ENCODE measurements around the gene SLC36A1. TPM values are rescaled to one million over a fixed set of nuclear protein-coding genes. Genes with fewer than 3 reads are reported as not detected.
A peak's percentile ranks its signal among the peaks of the same experiment; 100 is the strongest.

SLC36A1 gene
- total and polyA plus RNA-seq, 2 experiments from 2014 or later: 10.9 to 19.5 TPM

GRCh38 chr5:151517122-151517920 lies 69.9 kb downstream of the SLC36A1 start:
- H3K4me1 ChIP-seq (ENCODE audit: insufficient read depth): no peaks in the 10 kb centered on the region
- WGBS (ENCODE audit: low lambda C conversion rate, missing lambda C conversion rate): 95% methylated on average over 8 of the region's 8 CpGs

GRCh38 chr5:151520294-151520693 lies 72.9 kb downstream of the SLC36A1 start:
- H4K20me1 ChIP-seq (ENCODE audit: insufficient read depth, poor library complexity, severe bottlenecking): no peaks in the 10 kb centered on the region
- no peaks in the 10 kb centered on the region for H3K4me1 ChIP-seq (ENCODE audit: insufficient read depth)
- no peak overlapping the region for H3K27ac ChIP-seq
- WGBS (ENCODE audit: low lambda C conversion rate, missing lambda C conversion rate): 67% methylated on average over 7 of the region's 7 CpGs
- TF ChIP-seq EZH2phosphoT487 (IDR thresholded peaks at IDR 0.05; ENCODE audit: low read depth, severe bottlenecking, unreplicated experiment): no peak
- no peak for TF ChIP-seq EZH2 (IDR thresholded peaks at IDR 0.05; ENCODE audit: borderline replicate concordance)
- peak; percentile 14 for TF ChIP-seq CTCF (IDR thresholded peaks at IDR 0.05; ENCODE audit: poor library complexity)
- H3K4me2 ChIP-seq: no peak overlapping the region
- H3K9me2 ChIP-seq (replicated peaks; ENCODE audit: insufficient read depth): no peaks in the 10 kb centered on the region
- no peak overlapping the region for H3K4me3 ChIP-seq
- H3K27me3 ChIP-seq: no peaks in the 10 kb centered on the region
- no peaks in the 10 kb centered on the region for H3K36me3 ChIP-seq (replicated peaks; ENCODE audit: insufficient read depth, low read depth)
- no peaks in the 10 kb centered on the region for H3K9me3 ChIP-seq (ENCODE audit: low read depth)
- no peaks in the 10 kb centered on the region for H3K79me2 ChIP-seq
- no peak for DNase-seq (ENCODE audit: low spot score)
- H2AFZ ChIP-seq: no peak overlapping the region

More at GRCh38 chr5:151517122-151517920, 69.9 kb downstream of the SLC36A1 start:
- TF ChIP-seq EZH2phosphoT487 (IDR thresholded peaks at IDR 0.05; ENCODE audit: low read depth, severe bottlenecking, unreplicated experiment): no peak
- no peak for TF ChIP-seq EZH2 (IDR thresholded peaks at IDR 0.05; ENCODE audit: borderline replicate concordance)
- no peak for TF ChIP-seq CTCF (IDR thresholded peaks at IDR 0.05; ENCODE audit: poor library complexity)
- H3K36me3 ChIP-seq (replicated peaks; ENCODE audit: insufficient read depth, low read depth): no peaks in the 10 kb centered on the region
- no peaks in the 10 kb centered on the region for H3K9me2 ChIP-seq (replicated peaks; ENCODE audit: insufficient read depth)
- H3K27me3 ChIP-seq: no peaks in the 10 kb centered on the region
- no peaks in the 10 kb centered on the region for H3K9me3 ChIP-seq (ENCODE audit: low read depth)
- no peak overlapping the region for H3K4me2 ChIP-seq
- H2AFZ ChIP-seq: no peak overlapping the region
- no peak overlapping the region for H3K4me3 ChIP-seq
- no peaks in the 10 kb centered on the region for H4K20me1 ChIP-seq (ENCODE audit: insufficient read depth, poor library complexity, severe bottlenecking)
- DNase-seq (ENCODE audit: low spot score): no peak
- no peak overlapping the region for H3K27ac ChIP-seq
- H3K79me2 ChIP-seq: no peaks in the 10 kb centered on the region

GRCh38 chr5:151522226-151522625 lies 74.8 kb downstream of the SLC36A1 start:
- DNase-seq (ENCODE audit: low spot score): no peak
- no peaks in the 10 kb centered on the region for H3K9me3 ChIP-seq (ENCODE audit: low read depth)
- H3K27me3 ChIP-seq: no peaks in the 10 kb centered on the region
- H3K9me2 ChIP-seq (replicated peaks; ENCODE audit: insufficient read depth): no peaks in the 10 kb centered on the region
- no peaks in the 10 kb centered on the region for H3K79me2 ChIP-seq
- H3K4me1 ChIP-seq (ENCODE audit: insufficient read depth): no peaks in the 10 kb centered on the region
- 85% methylated on average over 5 of the region's 5 CpGs for WGBS (ENCODE audit: low lambda C conversion rate, missing lambda C conversion rate)
- no peaks in the 10 kb centered on the region for H3K36me3 ChIP-seq (replicated peaks; ENCODE audit: insufficient read depth, low read depth)
- H3K27ac ChIP-seq: no peak overlapping the region
- no peak overlapping the region for H3K4me3 ChIP-seq
- H2AFZ ChIP-seq: no peak overlapping the region
- no peak overlapping the region for H3K4me2 ChIP-seq
- TF ChIP-seq EZH2phosphoT487 (IDR thresholded peaks at IDR 0.05; ENCODE audit: low read depth, severe bottlenecking, unreplicated experiment) (no peak), EZH2 (IDR thresholded peaks at IDR 0.05; ENCODE audit: borderline replicate concordance) (no peak), CTCF (IDR thresholded peaks at IDR 0.05; ENCODE audit: poor library complexity) (no peak)
- H4K20me1 ChIP-seq (ENCODE audit: insufficient read depth, poor library complexity, severe bottlenecking): no peaks in the 10 kb centered on the region
